Fibroblast of peridontal ligament (primary cell): ENCODE measurements around the gene SMIM9.
"Not testable (repeated sequence)": the region's sequence is repeated elsewhere in the genome, so short reads cannot be mapped to it uniquely, and the experiment has no call there.

ENCODE experiments used
- DNase-seq: peaks from one replicate; pipeline ENCODE4 v3.0.0-alpha.2; 2010; ENCODE audit errors: extremely low read depth

SMIM9 gene

GRCh38 chrX:154834562-154834961 lies at the start of gene SMIM9:
Gene SMIM9 (minus strand): TSS chrX:154834662. CDS start chrX:154830856, 3,806 bp downstream.
- no peak for DNase-seq

GRCh38 chrX:154884069-154884468 lies 49.6 kb upstream of the SMIM9 start:
- not testable (repeated sequence) for DNase-seq

GRCh38 chrX:154873329-154873728 lies 38.9 kb upstream of the SMIM9 start:
- no peak for DNase-seq

- DNase-seq: not testable (repeated sequence)
These were observed 34.1 kb upstream of the SMIM9 start for GRCh38 chrX:154868522-154868921.

GRCh38 chrX:154855256-154855655 lies 20.8 kb upstream of the SMIM9 start:
- DNase-seq: no peak

GRCh38 chrX:154850957-154851611 lies 16.6 kb upstream of the SMIM9 start:
- peak; percentile 20 for DNase-seq

GRCh38 chrX:154840856-154841255 lies 6.4 kb upstream of the SMIM9 start:
- peak; percentile 70 for DNase-seq

- no peak for DNase-seq
These were observed 1.7 kb upstream of the SMIM9 start for GRCh38 chrX:154836163-154836562.

- DNase-seq: no peak
These were observed 652 bp downstream of the SMIM9 start for GRCh38 chrX:154833746-154834274.

- no peak for DNase-seq
These were observed 4.5 kb downstream of the SMIM9 start for GRCh38 chrX:154829926-154830442.

- DNase-seq: no peak
These were observed 5.3 kb downstream of the SMIM9 start for GRCh38 chrX:154829134-154829533.

GRCh38 chrX:154828016-154828408 lies 6.5 kb downstream of the SMIM9 start:
- no peak for DNase-seq

- DNase-seq: peak; percentile 5
These were observed 7.1 kb downstream of the SMIM9 start for GRCh38 chrX:154827194-154828015.

GRCh38 chrX:154825586-154825985 lies 8.9 kb downstream of the SMIM9 start:
- DNase-seq: not testable (repeated sequence)

GRCh38 chrX:154824638-154825037 lies 9.8 kb downstream of the SMIM9 start:
- DNase-seq: no peak

- no peak for DNase-seq
These were observed 12.4 kb downstream of the SMIM9 start for GRCh38 chrX:154822029-154822428.

GRCh38 chrX:154821523-154821922 lies 12.9 kb downstream of the SMIM9 start:
- no peak for DNase-seq

GRCh38 chrX:154819771-154820341 lies 14.6 kb downstream of the SMIM9 start:
- DNase-seq: no peak

- no peak for DNase-seq
These were observed 15.3 kb downstream of the SMIM9 start for GRCh38 chrX:154818916-154819770.

GRCh38 chrX:154817048-154817618 lies 17.3 kb downstream of the SMIM9 start:
- DNase-seq: not testable (repeated sequence)

GRCh38 chrX:154816326-154816898 lies 18.1 kb downstream of the SMIM9 start:
- DNase-seq: not testable (repeated sequence)
